DND-41 (cell line): Measurements from ENCODE around the gene SDHAF3.

Experiments
- ATAC-seq: fragments of 200-7000 bp; cut with Tn5 transposase; 3 replicates; pipeline ENCODE4 v1.9.1; 2021; ENCODE audit warnings: low read depth; ENCODE audit not compliant: insufficient read depth
- DNase-seq: peaks from one replicate; pipeline ENCODE4 v3.0.0-alpha.2; 2020
- H2AFZ ChIP-seq: 2 replicates; pipeline ENCODE4 v1.6.0; 2012; ENCODE audit warnings: low read depth, low read length
- H3K27ac ChIP-seq: 2 replicates; pipeline ENCODE4 v1.5.1; 2012; ENCODE audit warnings: low read length, inconsistent platforms
- H3K27me3 ChIP-seq: fragments of 200-600 bp; sonication (generic); 2 replicates; pipeline ENCODE4 v1.6.0; 2012; ENCODE audit warnings: low read length, mild to moderate bottlenecking, inconsistent platforms; ENCODE audit not compliant: insufficient read depth, poor library complexity
- H3K36me3 ChIP-seq: 2 replicates; pipeline ENCODE4 v1.5.1; 2012; ENCODE audit warnings: low read length, inconsistent platforms; ENCODE audit not compliant: insufficient read depth
- H3K4me1 ChIP-seq: 2 replicates; pipeline ENCODE4 v1.5.1; 2012; ENCODE audit warnings: mild to moderate bottlenecking, low read length; ENCODE audit not compliant: insufficient read depth
- H3K4me2 ChIP-seq: 2 replicates; pipeline ENCODE4 v1.6.0; 2012; ENCODE audit warnings: mild to moderate bottlenecking, moderate library complexity, low read length, inconsistent platforms; ENCODE audit not compliant: insufficient read depth
- H3K4me3 ChIP-seq, 2 experiments: fragments of 200-600 bp in 1 of 2; shearing (Covaris generic) in 1 of 2; 2 replicates each; pipeline ENCODE4 v1.5.1; 2012 to 2016; ENCODE audit warnings: inconsistent platforms in 2 of 2, low read length in 2 of 2, mild to moderate bottlenecking in 2 of 2, low read depth in 1 of 2, moderate library complexity in 1 of 2
- H3K79me2 ChIP-seq: 2 replicates; pipeline ENCODE4 v1.6.0; 2012; ENCODE audit warnings: low read length, inconsistent platforms; ENCODE audit not compliant: insufficient read depth
- H3K9ac ChIP-seq: 2 replicates; pipeline ENCODE4 v1.6.0; 2012; ENCODE audit warnings: low read depth, mild to moderate bottlenecking, inconsistent platforms, low read length, moderate library complexity
- H3K9me3 ChIP-seq: 2 replicates; pipeline ENCODE4 v1.5.1; 2012; ENCODE audit warnings: low read length, moderate library complexity, mild to moderate bottlenecking, inconsistent platforms; ENCODE audit not compliant: insufficient read depth, severe bottlenecking
- H4K20me1 ChIP-seq: 2 replicates; pipeline ENCODE4 v1.6.0; 2012; ENCODE audit warnings: low read length; ENCODE audit not compliant: insufficient read depth
- CTCF ChIP-seq: IDR thresholded peaks from 2 replicates; pipeline ENCODE4 v1.5.1; 2012; ENCODE audit warnings: borderline replicate concordance, low read length, moderate library complexity, mild to moderate bottlenecking; ENCODE audit not compliant: poor library complexity, severe bottlenecking; ENCODE audit errors: extremely low read depth
- EZH2 ChIP-seq: IDR thresholded peaks from 3 replicates; pipeline ENCODE4 v1.6.1; 2012; ENCODE audit warnings: borderline replicate concordance, low read depth, mild to moderate bottlenecking, moderate library complexity, low read length, inconsistent platforms; ENCODE audit not compliant: severe bottlenecking

SDHAF3 gene

GRCh38 chr7:97138830-97139229, 21.3 kb downstream of the SDHAF3 start:
- TF ChIP-seq CTCF (no peak), EZH2 (no peak)
- ATAC-seq = no peak

GRCh38 chr7:97145068-97145467, 27.6 kb downstream of the SDHAF3 start:
- Histone ChIP-seq H3K4me2 (no peak overlapping the region), H3K27me3 (no peaks in the 10 kb centered on the region), H3K27ac (no peak overlapping the region), H4K20me1 (no peaks in the 10 kb centered on the region), H3K4me1 (no peaks in the 10 kb centered on the region), H2AFZ (no peak overlapping the region), H3K9me3 (peaks cover 3% of the 10 kb centered on the region), H3K4me3 (no peak overlapping the region), H3K36me3 (no peaks in the 10 kb centered on the region), H3K79me2 (no peaks in the 10 kb centered on the region), H3K9ac (no peak overlapping the region)
- peak; percentile 55 for TF ChIP-seq CTCF
- TF ChIP-seq EZH2 = no peak
- no peak for ATAC-seq
- DNase-seq = no peak

More at GRCh38 chr7:97138830-97139229, 21.3 kb downstream of the SDHAF3 start:
- no peak for DNase-seq
- H3K9me3 ChIP-seq = peaks cover 38% of the 10 kb centered on the region
- H3K27ac ChIP-seq = no peak overlapping the region
- H3K4me2 ChIP-seq = no peak overlapping the region
- H3K4me3 ChIP-seq = peak overlapping the region in 1 of 2 experiments; percentile 1; a peak in 1 of 4 replicates
- H3K79me2 ChIP-seq = peaks cover 2% of the 10 kb centered on the region; the same call in 1 of the 2 replicates
- H3K36me3 ChIP-seq = peaks cover 22% of the 10 kb centered on the region; the same call in 1 of the 2 replicates
- H2AFZ ChIP-seq = no peak overlapping the region
- H3K4me1 ChIP-seq = no peaks in the 10 kb centered on the region
- no peaks in the 10 kb centered on the region for H3K27me3 ChIP-seq
- no peaks in the 10 kb centered on the region for H4K20me1 ChIP-seq
- no peak overlapping the region for H3K9ac ChIP-seq

GRCh38 chr7:97149843-97150242, 32.3 kb downstream of the SDHAF3 start:
- ATAC-seq (no peak), DNase-seq (no peak)
- Histone ChIP-seq H2AFZ (no peak overlapping the region), H3K4me2 (no peak overlapping the region), H3K4me1 (no peaks in the 10 kb centered on the region), H3K9me3 (no peaks in the 10 kb centered on the region), H3K27me3 (no peaks in the 10 kb centered on the region), H3K4me3 (no peak overlapping the region), H4K20me1 (no peaks in the 10 kb centered on the region), H3K27ac (no peak overlapping the region), H3K79me2 (no peaks in the 10 kb centered on the region), H3K36me3 (no peaks in the 10 kb centered on the region), H3K9ac (no peak overlapping the region)
- no peak for TF ChIP-seq CTCF
- no peak for TF ChIP-seq EZH2
